ENCODE data around the gene PRDX5. TPM values are rescaled to one million over a fixed set of nuclear protein-coding genes. Genes with fewer than 3 reads are reported as not detected.

Gene PRDX5
- total and polyA plus RNA-seq, 2 experiments from 2014 or later = 212 to 312 TPM

GRCh38 chr11:64269540-64270220 lies 48.2 kb upstream of the PRDX5 start:
- H3K9me3 Mint-ChIP-seq = peaks cover 3% of the 10 kb centered on the region; the same call in 2 of the 3 replicates
- ATAC-seq = peak; percentile 81

GRCh38 chr11:64275031-64275800 lies 42.7 kb upstream of the PRDX5 start:
- no peaks in the 10 kb centered on the region; the same call in 1 of the 3 replicates for H3K36me3 Mint-ChIP-seq (ENCODE audit: low read depth)
- no peaks in the 10 kb centered on the region for H3K27me3 ChIP-seq (ENCODE audit: insufficient read depth)
- no peaks in the 10 kb centered on the region for H3K9me2 ChIP-seq (ENCODE audit: insufficient read depth)
- ATAC-seq = no peak
- peaks cover 14% of the 10 kb centered on the region for H3K27me3 Mint-ChIP-seq (ENCODE audit: insufficient read depth, low read depth, poor library complexity)
- peaks cover 12% of the 10 kb centered on the region; the same call in 2 of the 3 replicates for H3K4me1 Mint-ChIP-seq
- no peak overlapping the region for H3K4me3 ChIP-seq
- no peaks in the 10 kb centered on the region for H3K79me2 ChIP-seq (replicated peaks; ENCODE audit: insufficient read depth)
- H3K36me3 ChIP-seq (ENCODE audit: insufficient read depth) = no peaks in the 10 kb centered on the region
- H2AFZ ChIP-seq = no peak overlapping the region
- no peak overlapping the region for H3K4me3 Mint-ChIP-seq
- no peak overlapping the region for H3K27ac ChIP-seq (ENCODE audit: low read depth)
- peaks cover under 1% of the 10 kb centered on the region; the same call in 1 of the 3 replicates for H3K9me3 Mint-ChIP-seq
- no peak for TF ChIP-seq STAT1 (IDR thresholded peaks at IDR 0.05; ENCODE audit: unreplicated experiment)
- no peak for TF ChIP-seq JUNB (IDR thresholded peaks at IDR 0.05; ENCODE audit: unreplicated experiment)
- peaks cover 13% of the 10 kb centered on the region for H3F3A ChIP-seq (replicated peaks; ENCODE audit: low read depth)
- no peak for DNase-seq (ENCODE audit: low spot score)
- H3K27ac Mint-ChIP-seq = no peak overlapping the region
- no peak overlapping the region for H3K4me2 ChIP-seq
- peaks cover 3% of the 10 kb centered on the region; the same call in 1 of the 2 replicates for H3K4me1 ChIP-seq (ENCODE audit: insufficient read depth)
- H4K20me1 ChIP-seq (replicated peaks; ENCODE audit: insufficient read depth) = no peaks in the 10 kb centered on the region; the same call in 1 of the 2 replicates

More at GRCh38 chr11:64269540-64270220, 48.2 kb upstream of the PRDX5 start:
- Mint-ChIP-seq H3K27ac (peak overlapping the region; percentile 99), H3K4me1 (peaks cover 24% of the 10 kb centered on the region), H3K4me3 (peak overlapping the region; percentile 94), H3K27me3 (ENCODE audit: insufficient read depth, low read depth, poor library complexity) (peaks cover 23% of the 10 kb centered on the region), H3K36me3 (ENCODE audit: low read depth) (peaks cover 26% of the 10 kb centered on the region)
- Histone ChIP-seq H3K4me2 (peak overlapping the region; percentile 97), H3K4me1 (ENCODE audit: insufficient read depth) (peaks cover 11% of the 10 kb centered on the region; the same call in 1 of the 2 replicates), H3K9me2 (ENCODE audit: insufficient read depth) (no peaks in the 10 kb centered on the region), H3K27me3 (ENCODE audit: insufficient read depth) (no peaks in the 10 kb centered on the region), H2AFZ (no peak overlapping the region), H3K4me3 (peak overlapping the region; percentile 80), H3K79me2 (replicated peaks; ENCODE audit: insufficient read depth) (no peaks in the 10 kb centered on the region), H3F3A (replicated peaks; ENCODE audit: low read depth) (peaks cover 29% of the 10 kb centered on the region), H4K20me1 (replicated peaks; ENCODE audit: insufficient read depth) (no peaks in the 10 kb centered on the region), H3K36me3 (ENCODE audit: insufficient read depth) (no peaks in the 10 kb centered on the region), H3K27ac (ENCODE audit: low read depth) (peak overlapping the region; percentile 95)
- no peak for TF ChIP-seq ZNF331 (CRISPR knock-in tag; IDR thresholded peaks at IDR 0.05; ENCODE audit: low read depth)
- TF ChIP-seq CTCF (conservative IDR thresholded peaks at IDR 0.05; ENCODE audit: low read depth in 2 of 2) = peak in 1 of 2 experiments; percentile 3; a peak in 1 of 4 replicates
- TF ChIP-seq CREB1 (CRISPR knock-in tag; IDR thresholded peaks at IDR 0.05; ENCODE audit: low read depth) = peak; percentile 60; the same call in 1 of the 2 replicates
- TF ChIP-seq POLR2AphosphoS5 (IDR thresholded peaks at IDR 0.05; ENCODE audit: low read depth) = peak; percentile 81
- no peak for TF ChIP-seq JUNB (IDR thresholded peaks at IDR 0.05; ENCODE audit: unreplicated experiment)
- TF ChIP-seq EZH2 (IDR thresholded peaks at IDR 0.05; ENCODE audit: low read depth, unreplicated experiment) = no peak
- TF ChIP-seq ZNF114 (CRISPR knock-in tag; IDR thresholded peaks at IDR 0.05) = no peak
- TF ChIP-seq ETS1 (IDR thresholded peaks at IDR 0.05) = peak; percentile 99
- DNase-seq (ENCODE audit: low spot score) = peak; percentile 100
